Activated T-cell treated with anti-CD3 and anti-CD28 coated beads for 48 hours (primary cell): Measurements from ENCODE around the gene GNAT2.

Source experiments
- DNase-seq: peaks from one replicate; pipeline ENCODE4 v3.0.0-alpha.2; 2020; ENCODE audit warnings: low read depth

Gene GNAT2

GRCh38 chr1:109641861-109642260, 22.4 kb upstream of the GNAT2 start:
- no peak for DNase-seq

DNA sequence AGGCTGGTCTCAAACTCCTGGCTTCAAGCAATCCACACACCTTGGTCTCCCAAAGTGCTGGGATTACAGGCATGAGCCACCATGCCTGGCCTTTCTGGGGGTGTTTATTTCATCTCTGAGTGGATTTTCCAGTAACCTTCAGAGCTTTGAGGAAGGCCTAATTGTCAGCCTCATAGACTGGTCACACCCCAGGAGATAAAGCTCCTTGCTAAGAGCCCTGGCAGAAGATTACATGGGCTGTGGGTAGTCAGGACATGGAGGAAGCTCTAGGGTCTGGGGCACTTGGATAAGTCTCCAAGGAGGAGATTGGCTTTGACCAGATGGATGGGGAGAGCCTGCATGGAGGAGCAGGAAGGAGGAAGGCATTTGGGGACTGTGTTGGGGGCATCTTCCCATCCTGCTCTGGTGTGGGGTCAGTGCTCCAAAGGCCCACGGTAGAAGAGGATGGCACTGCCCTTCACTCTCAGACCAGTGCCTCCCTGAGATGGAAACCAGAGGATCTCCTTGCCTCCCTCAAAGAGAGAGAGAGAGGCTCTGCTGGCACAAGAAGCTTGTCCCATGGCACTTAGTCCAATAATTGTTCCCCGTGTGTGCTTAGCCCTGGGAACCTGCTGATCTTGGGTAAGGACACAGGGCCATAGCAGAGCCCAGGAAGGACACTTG, 21.8 kb upstream of the GNAT2 start:
- no peak for DNase-seq

- peak; percentile 85 for DNase-seq
Measured at GRCh38 chr1:109640285-109640865, 21.0 kb upstream of the GNAT2 start.

GRCh38 chr1:109639841-109640184, 20.4 kb upstream of the GNAT2 start:
- no peak for DNase-seq

DNA sequence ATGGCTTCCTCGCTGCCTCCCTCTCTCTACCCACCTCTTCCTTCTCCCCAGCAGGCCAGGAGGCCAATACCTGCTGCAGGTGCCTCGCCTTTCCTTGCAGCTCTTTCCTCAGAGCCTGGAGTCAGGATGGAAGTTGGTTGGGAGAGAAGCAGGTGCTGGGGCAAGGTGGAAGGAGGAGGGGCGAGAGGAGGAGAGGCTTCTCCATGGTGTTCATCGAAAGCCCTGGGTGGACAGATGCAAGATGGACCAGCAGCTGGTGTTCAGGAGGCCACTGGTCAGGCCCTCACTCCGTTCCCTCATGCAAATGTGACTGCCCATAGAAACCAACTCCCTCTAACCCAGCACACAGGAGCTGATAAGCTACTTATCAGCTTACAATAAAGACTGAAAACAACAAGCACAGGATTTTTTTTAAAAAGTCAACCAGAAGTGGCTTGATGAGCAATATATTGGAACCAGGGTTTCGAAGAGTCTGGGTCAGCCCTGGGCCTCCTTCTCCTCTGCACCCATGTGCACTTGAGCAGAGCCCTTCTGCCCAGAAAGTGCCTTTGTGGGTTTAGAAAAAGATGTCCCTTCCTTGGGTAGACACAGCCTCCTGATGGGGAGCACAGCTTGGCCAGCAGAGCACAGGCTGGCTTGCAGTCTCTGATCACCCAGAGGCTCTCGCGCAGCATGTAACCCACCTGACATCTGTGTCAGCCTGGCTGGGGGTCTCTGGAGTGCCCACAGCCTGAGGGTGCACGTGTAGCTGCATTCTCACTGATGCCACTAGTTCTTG, 19.8 kb upstream of the GNAT2 start:
- DNase-seq, result no peak

GRCh38 chr1:109637446-109637845, 18.0 kb upstream of the GNAT2 start:
- DNase-seq, result no peak

GRCh38 chr1:109636201-109636952, 17.0 kb upstream of the GNAT2 start:
- DNase-seq, result no peak

DNA sequence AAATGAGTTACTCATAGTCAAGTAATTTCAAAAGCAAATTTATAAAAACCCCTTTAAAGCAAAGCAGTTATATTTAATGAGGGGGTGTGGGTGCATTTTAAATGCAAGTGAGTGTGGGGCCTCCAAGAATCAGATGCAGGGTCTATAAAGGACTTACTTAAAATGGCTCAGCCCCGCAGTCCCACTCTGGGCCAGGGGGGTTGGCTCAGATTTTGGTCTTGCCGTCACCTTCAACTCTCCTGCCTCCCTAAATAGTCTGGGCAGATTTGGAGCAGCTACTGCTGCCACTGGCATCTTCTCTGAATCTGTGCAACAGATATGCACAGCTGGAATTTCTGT, 16.4 kb upstream of the GNAT2 start:
- DNase-seq, result no peak

DNA sequence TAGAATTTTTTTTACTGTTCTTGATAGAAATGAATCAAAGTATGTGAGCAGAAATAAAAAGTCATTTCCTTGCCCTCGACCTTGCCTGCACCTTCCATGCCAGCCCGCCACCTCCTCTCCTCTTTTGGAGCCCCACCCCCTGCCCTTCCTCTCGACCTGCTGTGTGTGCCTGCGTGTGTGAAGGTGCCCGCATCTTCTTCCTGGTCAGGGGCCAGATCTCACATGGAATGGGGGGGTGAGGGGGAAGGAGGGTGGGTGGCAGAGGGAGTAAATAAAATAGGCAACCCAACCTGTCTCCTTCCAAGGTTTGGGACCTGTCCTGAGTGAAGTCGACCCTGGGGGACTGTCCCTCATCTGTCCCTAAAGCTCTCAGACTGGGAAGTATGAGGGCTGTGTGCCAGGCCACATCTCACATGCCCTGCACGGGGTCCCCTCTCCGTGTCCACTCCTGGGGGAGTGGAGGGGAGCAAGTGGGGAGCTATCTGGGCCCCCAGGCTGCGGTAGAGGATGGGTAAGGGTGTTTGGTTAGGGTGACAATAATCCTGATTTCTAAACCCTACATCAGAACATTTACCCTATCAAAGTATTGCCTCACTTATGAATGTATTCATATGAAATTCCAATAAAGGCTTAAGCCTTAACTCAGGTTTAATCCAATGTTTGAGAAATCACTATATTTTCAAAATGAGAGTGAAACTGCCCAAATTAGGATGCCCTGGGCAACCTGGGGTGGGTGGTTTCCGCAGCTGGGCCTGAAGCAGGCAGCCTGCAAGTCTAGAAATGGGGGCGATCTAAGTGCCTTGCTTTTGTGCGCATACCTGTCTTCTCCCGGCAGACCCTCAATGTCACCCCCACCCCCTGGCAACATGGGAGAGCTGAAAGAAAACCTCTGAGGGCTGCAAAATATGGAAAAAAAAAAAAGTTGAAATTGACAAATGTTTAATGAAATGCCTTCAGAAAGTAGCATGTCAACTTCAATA, 15.6 kb upstream of the GNAT2 start:
- DNase-seq, result no peak

DNA sequence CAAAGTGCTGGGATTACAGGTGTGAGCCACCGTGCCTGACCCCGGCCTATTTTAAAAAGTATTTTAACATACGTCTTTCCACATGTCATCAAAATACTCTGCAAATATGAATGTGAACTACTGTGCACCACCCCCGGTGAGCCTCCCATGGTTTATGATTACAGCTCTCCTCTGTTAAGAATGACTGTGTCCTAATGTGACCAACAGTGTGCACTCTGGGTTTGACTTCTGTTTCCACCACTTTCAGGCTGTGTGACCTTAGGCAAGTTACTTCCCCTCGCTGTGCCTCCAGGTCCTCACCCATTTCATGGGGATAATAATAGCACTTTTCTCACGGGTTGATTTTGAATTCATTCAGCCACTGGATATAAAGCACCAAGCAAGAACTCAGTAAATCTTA, 14.9 kb upstream of the GNAT2 start:
- no peak for DNase-seq

DNA sequence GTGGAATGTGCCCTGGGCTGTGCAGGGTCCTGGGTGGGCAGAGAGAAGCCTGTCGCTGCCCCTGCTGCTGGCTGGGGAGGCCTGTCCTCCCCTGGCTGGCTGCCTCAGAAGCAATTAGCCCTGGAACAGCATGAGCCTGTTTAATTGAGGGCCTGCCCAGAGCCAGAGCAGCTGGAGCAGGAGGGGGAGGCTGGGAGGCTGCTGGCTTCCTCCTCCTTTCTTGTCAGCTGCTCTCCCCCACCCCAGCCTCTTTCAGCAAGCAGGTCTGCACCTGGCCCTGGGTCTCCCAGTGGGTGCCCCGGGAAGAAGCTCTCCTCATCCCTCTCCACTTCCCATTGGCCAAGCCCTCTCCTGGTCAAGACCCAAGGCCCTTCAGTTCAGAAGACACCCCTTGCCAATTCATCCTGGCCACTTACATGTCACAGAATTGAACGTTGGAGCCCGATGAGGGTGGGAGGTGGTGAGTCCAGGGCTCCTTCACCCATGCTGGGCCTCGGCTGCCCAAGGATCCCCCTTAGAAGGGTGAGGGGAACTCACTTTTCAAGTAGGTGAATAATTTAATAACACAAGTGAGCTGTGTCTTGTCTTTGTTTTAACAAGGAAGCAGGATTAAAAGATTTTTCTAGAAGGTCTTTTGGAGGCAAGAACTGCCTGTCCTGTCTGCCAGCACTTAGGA, 13.4 kb upstream of the GNAT2 start:
- no peak for DNase-seq

GRCh38 chr1:109631513-109632505, 12.4 kb upstream of the GNAT2 start:
- no peak for DNase-seq

DNA sequence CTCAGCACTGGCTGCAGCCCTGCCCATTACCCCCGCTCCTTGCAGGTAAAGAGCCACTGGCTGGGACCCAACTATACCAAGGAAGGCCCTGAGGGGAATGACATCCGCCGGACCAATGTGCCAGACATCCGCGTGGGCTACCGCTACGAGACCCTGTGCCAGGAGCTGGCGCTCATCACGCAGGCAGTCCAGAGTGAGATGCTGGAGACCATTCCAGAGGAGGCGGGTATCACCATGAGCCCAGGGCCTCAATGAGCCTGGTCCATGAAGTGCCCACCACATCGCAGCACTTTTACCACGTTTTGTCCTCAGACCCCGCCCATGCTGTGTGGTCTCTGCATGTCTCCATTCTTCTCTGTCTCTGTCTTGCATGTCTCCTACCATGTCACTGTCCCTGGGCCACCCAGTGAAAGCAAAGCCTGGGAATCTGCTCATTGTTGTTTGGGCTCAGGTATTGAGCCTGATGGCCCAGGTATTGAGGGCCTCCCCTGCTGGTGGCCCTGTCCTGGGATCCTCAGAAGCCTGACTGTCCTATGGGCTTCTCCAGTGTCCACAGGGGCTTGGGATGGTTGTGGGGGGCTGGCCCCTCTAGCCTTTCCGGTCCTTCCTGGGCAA, 11.6 kb upstream of the GNAT2 start:
- no peak for DNase-seq

DNA sequence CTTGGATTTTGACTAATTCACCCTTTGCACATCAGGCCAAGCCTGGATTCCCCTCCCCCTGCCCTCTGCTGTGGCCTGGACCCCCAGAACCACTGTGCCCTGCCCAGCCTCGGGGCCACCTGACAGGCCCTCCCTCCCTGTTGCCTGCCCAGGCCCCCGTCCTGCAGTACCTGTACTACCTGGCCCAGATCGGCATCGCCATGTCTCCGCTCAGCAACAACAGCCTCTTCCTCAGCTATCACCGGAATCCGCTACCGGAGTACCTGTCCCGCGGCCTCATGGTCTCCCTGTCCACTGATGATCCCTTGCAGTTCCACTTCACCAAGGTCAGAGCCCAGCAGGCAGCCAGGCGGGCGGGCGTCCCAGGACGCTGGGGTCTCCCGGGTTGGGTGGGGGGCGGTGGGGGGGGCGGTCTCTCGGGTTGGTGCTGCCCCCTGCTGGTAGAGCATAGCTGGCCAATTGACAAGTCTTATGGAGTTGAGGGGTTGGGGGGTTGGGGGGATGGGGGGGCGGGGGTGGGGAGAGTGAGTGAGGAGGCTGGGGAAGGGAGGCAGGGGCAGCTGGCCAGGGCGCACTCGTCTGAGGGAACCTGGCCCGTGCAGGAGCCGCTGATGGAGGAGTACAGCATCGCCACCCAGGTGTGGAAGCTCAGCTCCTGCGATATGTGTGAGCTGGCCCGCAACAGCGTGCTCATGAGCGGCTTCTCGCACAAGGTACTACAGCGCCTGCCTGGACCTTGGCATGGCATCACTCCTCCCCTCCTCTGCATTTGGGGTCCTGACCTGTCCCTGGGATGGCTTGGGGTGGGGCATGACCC, 10.9 kb upstream of the GNAT2 start:
- no peak for DNase-seq

DNA sequence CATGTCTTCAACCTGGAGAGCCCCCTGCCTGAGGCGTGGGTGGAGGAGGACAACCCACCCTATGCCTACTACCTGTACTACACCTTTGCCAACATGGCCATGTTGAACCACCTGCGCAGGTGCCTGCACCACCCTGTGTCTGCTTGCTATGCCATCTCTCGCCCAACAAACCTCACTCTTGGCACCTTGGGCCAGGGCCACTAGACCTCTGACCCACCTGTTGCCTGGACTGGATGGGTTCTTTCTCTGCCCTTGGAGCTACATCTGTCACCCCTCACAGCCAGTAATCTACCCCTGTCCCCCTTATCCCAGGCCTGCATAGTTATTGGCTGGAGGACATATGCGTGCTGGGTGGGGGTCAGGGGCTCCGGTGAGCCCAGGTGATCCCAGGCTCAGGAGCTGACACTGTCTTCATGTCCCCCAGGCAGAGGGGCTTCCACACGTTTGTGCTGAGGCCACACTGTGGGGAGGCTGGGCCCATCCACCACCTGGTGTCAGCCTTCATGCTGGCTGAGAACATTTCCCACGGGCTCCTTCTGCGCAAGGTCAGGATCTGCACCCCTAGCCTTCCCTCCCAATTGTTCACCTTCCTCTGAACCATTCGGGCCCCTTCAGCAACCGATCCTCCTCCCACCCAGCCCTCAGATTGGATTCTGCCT, 10.1 kb upstream of the GNAT2 start:
- no peak for DNase-seq

GRCh38 chr1:109628540-109629321, 9.3 kb upstream of the GNAT2 start:
- DNase-seq, result no peak
